PC-3 (cell line): Measurements from ENCODE around the gene PTPRQ. TPM values are rescaled to one million over a fixed set of nuclear protein-coding genes. Genes with fewer than 3 reads are reported as not detected.

ENCODE experiments used
- ATAC-seq: fragments of 200-7000 bp; cut with Tn5 transposase; 2 replicates; pipeline ENCODE4 v1.9.1; 2020; ENCODE audit warnings: mild to moderate bottlenecking, moderate library complexity
- BruUV-seq: library from RNA; stranded (reverse); fragments of 400-500 nt; replicated peaks from 2 replicates; lab custom pipeline; 2021; lab: Mats Ljungman, UMichigan
- CTCF ChIA-PET: fragments of 300-600 bp; sonication (Branson Sonifier 250); formaldehyde crosslinking; loops from one replicate; lab custom pipeline; 2022; ENCODE audit warnings: antibody characterized with exemption; lab: Charles Lee
- POLR2A ChIA-PET: fragments of 300-600 bp; sonication (Branson Sonifier 250); formaldehyde crosslinking; loops from one replicate; lab custom pipeline; 2022; ENCODE audit warnings: antibody characterized with exemption; ENCODE audit not compliant: unreplicated experiment; lab: Charles Lee
- DNase-seq: peaks from one replicate; pipeline ENCODE4 v3.0.0-alpha.2; 2015
- H2AFZ ChIP-seq: fragments of 300-600 bp; sonication (generic); 2 replicates; pipeline ENCODE4 v1.6.0; 2016; ENCODE audit warnings: antibody characterized with exemption, low read length
- H3F3A ChIP-seq: fragments of 300-600 bp; sonication (generic); one replicate; pipeline ENCODE4 v1.6.0; 2017; ENCODE audit warnings: antibody characterized with exemption, low read length, control low read depth, mild to moderate bottlenecking; ENCODE audit not compliant: unreplicated experiment
- H3K27ac ChIP-seq: fragments of 300-600 bp; sonication (generic); 2 replicates; pipeline ENCODE4 v1.5.1; 2016; ENCODE audit warnings: mild to moderate bottlenecking, low read length
- H3K27me3 ChIP-seq: fragments of 300-600 bp; sonication (generic); 2 replicates; pipeline ENCODE4 v1.6.1; 2016; ENCODE audit warnings: low read length, mixed read lengths
- H3K36me3 ChIP-seq: fragments of 300-600 bp; sonication (generic); 2 replicates; pipeline ENCODE4 v1.6.1; 2016; ENCODE audit warnings: low read depth, mixed run types, low read length, mixed read lengths
- H3K4me1 ChIP-seq: fragments of 300-600 bp; sonication (generic); 2 replicates; pipeline ENCODE4 v1.5.1; 2016; ENCODE audit warnings: low read length; ENCODE audit not compliant: insufficient read depth
- H3K4me2 ChIP-seq: fragments of 300-600 bp; sonication (generic); 2 replicates; pipeline ENCODE4 v1.6.0; 2016; ENCODE audit warnings: low read length
- H3K4me3 ChIP-seq: fragments of 300-600 bp; sonication (generic); 2 replicates; pipeline ENCODE4 v1.5.1; 2016; ENCODE audit warnings: mild to moderate bottlenecking, low read length, mixed read lengths
- H3K79me2 ChIP-seq: fragments of 300-600 bp; sonication (generic); 2 replicates; pipeline ENCODE4 v1.6.1; 2017; ENCODE audit warnings: low read length, mixed read lengths
- H3K9ac ChIP-seq: fragments of 300-600 bp; sonication (generic); 2 replicates; pipeline ENCODE4 v1.6.0; 2016; ENCODE audit warnings: mild to moderate bottlenecking, low read length
- H3K9me2 ChIP-seq: fragments of 300-600 bp; sonication (generic); replicated peaks from 2 replicates; pipeline ENCODE4 v1.6.1; 2016; ENCODE audit warnings: mixed run types, low read length, mixed read lengths
- H3K9me3 ChIP-seq: fragments of 300-600 bp; sonication (generic); 2 replicates; pipeline ENCODE4 v1.6.1; 2016; ENCODE audit warnings: low read length, mixed read lengths
- H4K20me1 ChIP-seq: fragments of 300-600 bp; sonication (generic); 2 replicates; pipeline ENCODE4 v1.6.1; 2016; ENCODE audit warnings: low read length, mixed read lengths
- CTCF ChIP-seq: fragments of 300-600 bp; sonication (generic); conservative IDR thresholded peaks from 2 replicates; pipeline ENCODE4 v1.5.1; 2017; ENCODE audit warnings: antibody characterized with exemption, low read depth, mild to moderate bottlenecking, low read length
- EZH2 ChIP-seq: fragments of 300-600 bp; sonication (generic); IDR thresholded peaks from one replicate; pipeline ENCODE4 v1.6.1; 2017; ENCODE audit warnings: antibody characterized with exemption, mild to moderate bottlenecking, low read length; ENCODE audit not compliant: unreplicated experiment
- EZH2phosphoT487 ChIP-seq: fragments of 300-600 bp; sonication (generic); IDR thresholded peaks from 2 replicates; pipeline ENCODE4 v1.6.1; 2018; ENCODE audit warnings: mild to moderate bottlenecking, antibody characterized with exemption, low read length, borderline replicate concordance
- intact Hi-C: fragments of 100-400 bp; cut with micrococcal nuclease; formaldehyde crosslinking; loops from 2 replicates; pipeline ENCODE4 v1.9.0; 2023
- total RNA-seq: library from RNA; depleted of rRNA; stranded (reverse); fragments of >200 nt; gene quantifications from 2 replicates; pipeline ENCODE4 v1.2.3, GENCODE V29; 2014

The PTPRQ gene
- total RNA-seq, 1 experiment from 2014 or later: 0.07 TPM

- DNase-seq (no peak), ATAC-seq (no peak)
- H3K27ac ChIP-seq: no peak overlapping the region
- H2AFZ ChIP-seq: no peak overlapping the region
- no peaks in the 10 kb centered on the region for H4K20me1 ChIP-seq
- no peak for TF ChIP-seq CTCF
- no peaks in the 10 kb centered on the region for H3K4me1 ChIP-seq
- no peaks in the 10 kb centered on the region for H3K9me3 ChIP-seq
- peaks cover 7% of the 10 kb centered on the region for H3K27me3 ChIP-seq
- no peaks in the 10 kb centered on the region for H3K79me2 ChIP-seq
- no TSS peak for BruUV-seq
- POLR2A ChIA-PET: no interaction called here
- H3K9me2 ChIP-seq: no peaks in the 10 kb centered on the region
- intact Hi-C loops: no loop called here
- H3K9ac ChIP-seq: no peak overlapping the region
- no peaks in the 10 kb centered on the region for H3F3A ChIP-seq
- H3K36me3 ChIP-seq: no peaks in the 10 kb centered on the region
- no peak overlapping the region for H3K4me2 ChIP-seq
- no peak overlapping the region for H3K4me3 ChIP-seq
- CTCF ChIA-PET: no interaction called here
These were observed 87.6 kb downstream of the PTPRQ start for GRCh38 chr12:80531646-80532045.

- no peak overlapping the region for H3K9ac ChIP-seq
- no TSS peak for BruUV-seq
- no peaks in the 10 kb centered on the region for H4K20me1 ChIP-seq
- H3K4me2 ChIP-seq: no peak overlapping the region
- CTCF ChIA-PET: no interaction called here
- no peak overlapping the region for H3K4me3 ChIP-seq
- no peaks in the 10 kb centered on the region for H3F3A ChIP-seq
- no peak for TF ChIP-seq EZH2
- H3K36me3 ChIP-seq: no peaks in the 10 kb centered on the region
- POLR2A ChIA-PET: no interaction called here
- H3K4me1 ChIP-seq: no peaks in the 10 kb centered on the region
- ATAC-seq (no peak), DNase-seq (no peak)
- no peaks in the 10 kb centered on the region for H3K27me3 ChIP-seq
- no peaks in the 10 kb centered on the region for H3K9me3 ChIP-seq
- H2AFZ ChIP-seq: no peak overlapping the region
- no peaks in the 10 kb centered on the region for H3K9me2 ChIP-seq
- intact Hi-C loops: no loop called here
- no peaks in the 10 kb centered on the region for H3K79me2 ChIP-seq
- H3K27ac ChIP-seq: no peak overlapping the region
These were observed 95.0 kb downstream of the PTPRQ start for GRCh38 chr12:80539029-80539428.

GRCh38 chr12:80549298-80549697 is 105.3 kb downstream of the PTPRQ start:
- Histone ChIP-seq H3K9ac (no peak overlapping the region), H3K4me2 (no peak overlapping the region), H3K9me2 (0 out of 2 replicates have a peak, but pooled peaks cover 3% of the 10 kb centered on the region), H3K36me3 (no peaks in the 10 kb centered on the region), H4K20me1 (no peaks in the 10 kb centered on the region), H3K4me3 (no peak overlapping the region), H3K79me2 (no peaks in the 10 kb centered on the region), H3F3A (no peaks in the 10 kb centered on the region), H3K27ac (no peak overlapping the region), H2AFZ (no peak overlapping the region), H3K27me3 (no peaks in the 10 kb centered on the region), H3K4me1 (peaks cover 31% of the 10 kb centered on the region), H3K9me3 (no peaks in the 10 kb centered on the region)
- intact Hi-C loops: no loop called here
- ChIA-PET CTCF (no interaction called here), POLR2A (no interaction called here)
- ATAC-seq (no peak), DNase-seq (no peak)
- TF ChIP-seq EZH2 (no peak), CTCF (no peak), EZH2phosphoT487 (no peak)
- BruUV-seq: no TSS peak
